HUES48 (cell line): Measurements from ENCODE around the gene PPP4R4.
"Not testable (repeated sequence)": the region's sequence is repeated elsewhere in the genome, so short reads cannot be mapped to it uniquely, and the experiment has no call there.

Experiments used
- H3K27ac ChIP-seq: one replicate; pipeline ENCODE4 v1.7.0; 2013; ENCODE audit warnings: low read depth, low read length, inconsistent platforms
- H3K27me3 ChIP-seq: 2 replicates; pipeline ENCODE4 v1.6.1; 2013; ENCODE audit warnings: mild to moderate bottlenecking, low read length; ENCODE audit not compliant: control insufficient read depth, insufficient read depth
- H3K36me3 ChIP-seq: 2 replicates; pipeline ENCODE4 v1.6.1; 2013; ENCODE audit warnings: low read length; ENCODE audit not compliant: control insufficient read depth, insufficient read depth
- H3K4me1 ChIP-seq: 2 replicates; pipeline ENCODE4 v1.6.1; 2013; ENCODE audit warnings: mild to moderate bottlenecking, low read length; ENCODE audit not compliant: control insufficient read depth, insufficient read depth
- H3K4me3 ChIP-seq: 2 replicates; pipeline ENCODE4 v1.5.1; 2013; ENCODE audit warnings: mild to moderate bottlenecking, low read depth, low read length
- H3K9ac ChIP-seq: 2 replicates; pipeline ENCODE4 v1.6.1; 2013; ENCODE audit warnings: mild to moderate bottlenecking, low read depth, low read length, moderate library complexity
- H3K9me3 ChIP-seq: 2 replicates; pipeline ENCODE4 v1.6.1; 2013; ENCODE audit warnings: low read length; ENCODE audit not compliant: control insufficient read depth, insufficient read depth

Gene PPP4R4

GRCh38 chr14:94292872-94293577 lies 118.9 kb downstream of the PPP4R4 start, which contains the start of gene SERPINA10:
Gene SERPINA10 (minus strand): TSS chr14:94293268. CDS start chr14:94290593, 2,675 bp downstream.
- no peaks in the 10 kb centered on the region for H3K9me3 ChIP-seq

GRCh38 chr14:94293578-94293924 lies 119.4 kb downstream of the PPP4R4 start:
- Histone ChIP-seq H3K27ac (no peak overlapping the region), H3K4me3 (no peak overlapping the region), H3K36me3 (no peaks in the 10 kb centered on the region), H3K9ac (no peak overlapping the region), H3K4me1 (peaks cover 6% of the 10 kb centered on the region), H3K9me3 (no peaks in the 10 kb centered on the region), H3K27me3 (no peaks in the 10 kb centered on the region)

More at GRCh38 chr14:94292872-94293577, 118.9 kb downstream of the PPP4R4 start, which contains the start of gene SERPINA10:
- H3K9ac ChIP-seq = no peak within 1 kb of the TSS
- H3K4me1 ChIP-seq = peaks cover 6% of the 10 kb centered on the region
- H3K27me3 ChIP-seq = no peaks in the 10 kb centered on the region
- no peaks in the 10 kb centered on the region for H3K36me3 ChIP-seq
- H3K27ac ChIP-seq = no peak within 1 kb of the TSS
- no peak within 1 kb of the TSS for H3K4me3 ChIP-seq

- H3K4me1 ChIP-seq = no peaks in the 10 kb centered on the region
- H3K9ac ChIP-seq = no peak overlapping the region
- H3K27ac ChIP-seq = no peak overlapping the region
- no peak overlapping the region for H3K4me3 ChIP-seq
- H3K9me3 ChIP-seq = no peaks in the 10 kb centered on the region
- H3K27me3 ChIP-seq = no peaks in the 10 kb centered on the region
- H3K36me3 ChIP-seq = no peaks in the 10 kb centered on the region
Measured at GRCh38 chr14:94295360-94296180, 121.4 kb downstream of the PPP4R4 start.

DNA sequence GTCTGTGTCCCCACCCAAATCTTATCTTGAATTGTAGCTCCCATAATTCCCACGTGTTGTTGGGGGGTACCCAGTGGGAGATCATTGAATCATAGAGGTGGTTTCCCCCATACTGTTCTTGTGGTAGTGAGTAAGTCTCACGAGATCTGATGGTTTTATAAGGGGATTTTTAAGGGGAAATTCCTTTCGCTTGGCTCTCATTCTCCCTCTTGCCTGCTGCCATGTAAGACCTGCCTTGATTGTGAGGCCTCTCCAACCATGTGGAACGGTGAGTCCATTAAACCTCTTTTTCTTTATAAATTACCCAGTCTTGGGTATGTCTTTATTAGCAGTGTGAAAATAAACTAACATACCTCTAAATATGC lies 122.0 kb downstream of the PPP4R4 start:
- not testable (repeated sequence) for H3K4me1 ChIP-seq, H3K9me3 ChIP-seq, H3K9ac ChIP-seq, H3K36me3 ChIP-seq, H3K27me3 ChIP-seq, H3K4me3 ChIP-seq, H3K27ac ChIP-seq

- no peaks in the 10 kb centered on the region for H3K27me3 ChIP-seq
- no peak overlapping the region for H3K4me3 ChIP-seq
- H3K9me3 ChIP-seq = no peaks in the 10 kb centered on the region
- no peaks in the 10 kb centered on the region for H3K36me3 ChIP-seq
- H3K27ac ChIP-seq = no peak overlapping the region
- H3K9ac ChIP-seq = no peak overlapping the region
- H3K4me1 ChIP-seq = no peaks in the 10 kb centered on the region
Measured at GRCh38 chr14:94298130-94298529, 124.0 kb downstream of the PPP4R4 start.

DNA sequence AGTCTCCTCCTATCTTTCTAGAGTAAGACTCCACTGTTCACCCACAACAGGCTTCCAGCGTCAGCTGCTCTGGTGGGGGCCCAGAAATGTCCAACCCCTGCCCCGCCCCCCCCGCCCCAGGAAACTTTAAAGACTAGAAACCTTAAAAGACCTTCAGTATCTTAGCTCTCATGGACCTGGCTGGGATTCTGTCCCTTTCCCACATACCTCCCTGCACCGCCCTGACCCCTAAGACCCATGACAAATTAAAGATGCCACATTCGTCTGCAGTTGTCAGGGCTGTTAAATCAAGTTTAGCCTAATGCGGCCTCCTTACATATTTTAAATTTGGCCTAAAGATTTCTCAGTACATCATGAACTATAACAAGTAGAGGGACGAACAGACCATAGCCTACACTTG lies 129.0 kb downstream of the PPP4R4 start:
- no peak overlapping the region for H3K27ac ChIP-seq
- H3K9ac ChIP-seq = no peak overlapping the region
- H3K36me3 ChIP-seq = no peaks in the 10 kb centered on the region
- peaks cover 7% of the 10 kb centered on the region for H3K9me3 ChIP-seq
- no peak overlapping the region for H3K4me3 ChIP-seq
- H3K4me1 ChIP-seq = no peaks in the 10 kb centered on the region
- no peaks in the 10 kb centered on the region for H3K27me3 ChIP-seq

- no peaks in the 10 kb centered on the region for H3K4me1 ChIP-seq
- H3K9me3 ChIP-seq = peaks cover 8% of the 10 kb centered on the region
- no peaks in the 10 kb centered on the region for H3K27me3 ChIP-seq
- no peaks in the 10 kb centered on the region for H3K36me3 ChIP-seq
- no peak overlapping the region for H3K9ac ChIP-seq
- no peak overlapping the region for H3K27ac ChIP-seq
- no peak overlapping the region for H3K4me3 ChIP-seq
Measured at GRCh38 chr14:94304243-94304642, 130.1 kb downstream of the PPP4R4 start.

- peaks cover 8% of the 10 kb centered on the region for H3K9me3 ChIP-seq
- no peak overlapping the region for H3K4me3 ChIP-seq
- no peak overlapping the region for H3K27ac ChIP-seq
- H3K4me1 ChIP-seq = no peaks in the 10 kb centered on the region
- H3K36me3 ChIP-seq = no peaks in the 10 kb centered on the region
- H3K27me3 ChIP-seq = no peaks in the 10 kb centered on the region
- no peak overlapping the region for H3K9ac ChIP-seq
Measured at GRCh38 chr14:94305620-94306019, 131.5 kb downstream of the PPP4R4 start.

GRCh38 chr14:94306047-94306978 lies 132.2 kb downstream of the PPP4R4 start:
- Histone ChIP-seq H3K36me3 (no peaks in the 10 kb centered on the region), H3K9me3 (peaks cover 8% of the 10 kb centered on the region), H3K27me3 (no peaks in the 10 kb centered on the region)

DNA sequence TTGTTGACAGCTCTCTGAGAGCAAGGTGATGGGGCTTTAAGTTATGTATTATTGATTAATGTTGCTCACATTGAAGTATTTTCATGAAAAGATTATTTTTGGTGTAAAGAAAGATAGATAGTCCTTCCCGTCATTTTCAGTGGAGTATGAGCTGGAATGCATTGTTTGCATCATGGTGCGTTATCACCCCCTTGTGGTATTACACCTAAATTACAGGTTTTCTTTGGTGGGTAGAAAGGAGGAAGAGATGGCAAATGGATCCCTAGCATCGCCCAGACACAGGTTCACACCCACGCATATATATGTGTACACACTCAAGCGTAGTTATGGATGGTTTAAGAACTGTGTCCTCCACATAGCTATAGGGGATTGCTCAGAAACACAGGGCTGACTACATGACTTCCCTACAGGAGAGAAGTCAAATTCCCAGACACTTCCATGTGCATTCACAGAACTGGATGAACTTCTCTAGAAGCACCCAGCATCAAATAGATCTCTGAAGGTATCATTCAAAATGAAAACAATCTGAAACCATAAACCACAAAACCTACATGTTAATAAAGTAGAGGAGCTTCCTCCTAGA lies 133.4 kb downstream of the PPP4R4 start:
- Histone ChIP-seq H3K9ac (no peak overlapping the region), H3K4me1 (no peaks in the 10 kb centered on the region), H3K4me3 (no peak overlapping the region), H3K27me3 (no peaks in the 10 kb centered on the region), H3K27ac (no peak overlapping the region), H3K9me3 (peaks cover 8% of the 10 kb centered on the region), H3K36me3 (no peaks in the 10 kb centered on the region)

More at GRCh38 chr14:94306047-94306978, 132.2 kb downstream of the PPP4R4 start:
- Histone ChIP-seq H3K4me1 (no peaks in the 10 kb centered on the region), H3K27ac (no peak overlapping the region), H3K9ac (no peak overlapping the region), H3K4me3 (no peak overlapping the region)
